GM12801 (cell line): ENCODE data around the gene LYZL6.

ENCODE experiments used
- CTCF ChIP-seq: IDR thresholded peaks from one replicate; pipeline ENCODE4 v1.5.1; 2011; ENCODE audit warnings: control low read depth; ENCODE audit not compliant: insufficient read length; ENCODE audit errors: extremely low read depth

Gene LYZL6

GRCh38 chr17:35943537-35943936 lies at the start of gene LYZL6:
Gene LYZL6, minus strand, starts transcription at chr17:35943713. Its CDS starts 4,357 bp downstream, at chr17:35939356.
- no peak for TF ChIP-seq CTCF

- no peak for TF ChIP-seq CTCF
Observed at GRCh38 chr17:35991075-35991474, 47.6 kb upstream of the LYZL6 start.

- TF ChIP-seq CTCF, result no peak
Observed at GRCh38 chr17:35988164-35988563, 44.7 kb upstream of the LYZL6 start.

GRCh38 chr17:35986643-35987042 lies 43.1 kb upstream of the LYZL6 start, which contains the start of gene CCL14:
Gene CCL14, minus strand, starts transcription at chr17:35986729. Its CDS starts 80 bp downstream, at chr17:35986649.
- no peak for TF ChIP-seq CTCF

GRCh38 chr17:35984140-35984539 lies 40.6 kb upstream of the LYZL6 start:
- no peak for TF ChIP-seq CTCF

- TF ChIP-seq CTCF, result no peak
Observed at GRCh38 chr17:35982409-35983191, 39.1 kb upstream of the LYZL6 start.

GRCh38 chr17:35981908-35982330 lies 38.4 kb upstream of the LYZL6 start:
- TF ChIP-seq CTCF, result no peak

GRCh38 chr17:35981246-35981645 lies 37.7 kb upstream of the LYZL6 start, which contains the start of gene CCL16:
Gene CCL16, minus strand, starts transcription at chr17:35981497. Its CDS starts 77 bp downstream, at chr17:35981420.
- TF ChIP-seq CTCF, result no peak
